GM23248 (cell line): ENCODE data around the gene SLC25A21.

Source experiments
- EZH2 ChIP-seq: fragments of 200-600 bp; sonication (generic); IDR thresholded peaks from 2 replicates; pipeline ENCODE4 v1.6.1; 2018; ENCODE audit warnings: antibody characterized with exemption, mild to moderate bottlenecking; ENCODE audit not compliant: insufficient read depth, poor library complexity, severe bottlenecking
- EZH2phosphoT487 ChIP-seq: fragments of 200-600 bp; sonication (generic); IDR thresholded peaks from 2 replicates; pipeline ENCODE4 v1.6.1; 2018; ENCODE audit warnings: antibody characterized with exemption, moderate library complexity, mild to moderate bottlenecking, low read depth; ENCODE audit not compliant: insufficient read depth

- no peak for TF ChIP-seq EZH2phosphoT487
- TF ChIP-seq EZH2, result no peak
Measured at GRCh38 chr14:36667679-36668078, 504.7 kb downstream of the SLC25A21 start.
